A673 (cell line): ENCODE data around the gene MYL12B. TPM values are rescaled to one million over a fixed set of nuclear protein-coding genes. Genes with fewer than 3 reads are reported as not detected.
A peak's percentile ranks its signal among the peaks of the same experiment; 100 is the strongest.

ENCODE experiments used
- BruUV-seq: library from RNA; stranded (reverse); fragments of 400-500 nt; replicated peaks from 2 replicates; lab custom pipeline; 2021; lab: Mats Ljungman, UMichigan
- CTCF ChIA-PET: fragments of 300-600 bp; sonication (Branson Sonifier 250); formaldehyde crosslinking; loops from one replicate; lab custom pipeline; 2022; ENCODE audit warnings: antibody characterized with exemption; lab: Charles Lee
- POLR2A ChIA-PET: fragments of 300-600 bp; sonication (Branson Sonifier 250); formaldehyde crosslinking; loops from one replicate; lab custom pipeline; 2022; ENCODE audit warnings: antibody characterized with exemption; ENCODE audit not compliant: low non-redundant PET; lab: Charles Lee
- DNase-seq: peaks from one replicate; pipeline ENCODE4 v3.0.0-alpha.2; 2015; ENCODE audit warnings: low spot score
- H3K27ac ChIP-seq: fragments of 200-600 bp; sonication (generic); 2 replicates; pipeline ENCODE4 v1.5.1; 2016; ENCODE audit warnings: mixed run types, low read depth, mild to moderate bottlenecking, mixed read lengths, antibody characterized with exemption, low read length; ENCODE audit not compliant: poor library complexity, severe bottlenecking
- H3K27me3 ChIP-seq: fragments of 200-600 bp; sonication (generic); replicated peaks from 2 replicates; pipeline ENCODE4 v1.6.1; 2017; ENCODE audit warnings: mixed run types, low read depth, mild to moderate bottlenecking, mixed read lengths, antibody characterized with exemption, low read length; ENCODE audit not compliant: insufficient read depth, poor library complexity
- H3K36me3 ChIP-seq: fragments of 200-600 bp; sonication (generic); 2 replicates; pipeline ENCODE4 v1.6.1; 2016; ENCODE audit warnings: mixed run types, mild to moderate bottlenecking, mixed read lengths, antibody characterized with exemption, low read length; ENCODE audit not compliant: insufficient read depth, poor library complexity, severe bottlenecking
- H3K4me1 ChIP-seq: fragments of 200-600 bp; sonication (generic); 2 replicates; pipeline ENCODE4 v1.6.1; 2017; ENCODE audit warnings: mixed run types, mild to moderate bottlenecking, mixed read lengths, antibody characterized with exemption, low read length; ENCODE audit not compliant: insufficient read depth, poor library complexity, severe bottlenecking
- H3K4me3 ChIP-seq: fragments of 200-600 bp; sonication (generic); 2 replicates; pipeline ENCODE4 v1.5.1; 2016; ENCODE audit warnings: low read depth, mixed run types, mild to moderate bottlenecking, mixed read lengths, low read length; ENCODE audit not compliant: poor library complexity, severe bottlenecking
- H3K9me3 ChIP-seq: fragments of 200-600 bp; sonication (generic); 2 replicates; pipeline ENCODE4 v1.6.1; 2016; ENCODE audit warnings: mixed run types, low read depth, mild to moderate bottlenecking, mixed read lengths, antibody characterized with exemption, low read length; ENCODE audit not compliant: poor library complexity, severe bottlenecking
- EZH2 ChIP-seq: fragments of 200-600 bp; sonication (generic); IDR thresholded peaks from 2 replicates; pipeline ENCODE4 v1.6.1; 2017; ENCODE audit warnings: borderline replicate concordance, low read depth, mild to moderate bottlenecking, mixed read lengths, antibody characterized with exemption, low read length; ENCODE audit not compliant: poor library complexity, severe bottlenecking
- intact Hi-C: fragments of 100-400 bp; cut with micrococcal nuclease; formaldehyde crosslinking; loops from one replicate; pipeline ENCODE4 v1.10.0; 2022; ENCODE audit not compliant: unreplicated experiment
- total RNA-seq: library from RNA; stranded (reverse); gene quantifications from 2 replicates; pipeline ENCODE4 v1.2.3, GENCODE V29; 2021
- TF ChIP-seq, protein P1 (sequence below): fragments of 300-800, 200-600 bp; sonication (generic); conservative IDR thresholded peaks from 2 replicates; pipeline ENCODE4 v1.5.1; 2017; ENCODE audit warnings: low read depth, mild to moderate bottlenecking, antibody characterized with exemption, low read length, moderate library complexity, mixed read lengths

The MYL12B gene
- total RNA-seq, 1 experiment from 2014 or later, result 389 TPM

DNA sequence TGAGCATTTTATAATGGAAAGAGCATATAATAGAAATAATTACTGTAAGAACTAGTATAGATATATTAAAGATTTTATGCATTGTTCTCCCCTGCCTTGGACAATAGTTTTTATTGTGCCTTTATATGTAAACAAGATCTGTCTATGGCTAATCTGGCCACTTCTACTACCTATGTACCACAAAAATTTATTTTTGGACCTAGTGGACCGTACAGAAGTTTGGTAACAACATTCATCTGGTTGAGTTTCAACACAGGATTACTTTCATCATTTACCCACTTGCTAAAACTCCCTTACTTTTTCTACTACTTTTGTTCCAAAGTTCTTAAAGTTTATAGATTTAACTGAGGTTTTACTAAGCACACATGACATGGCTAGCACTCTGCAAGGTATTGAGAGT is 28.9 kb upstream of the MYL12B start:
- Histone ChIP-seq H3K36me3 (no peaks in the 10 kb centered on the region), H3K27me3 (no peaks in the 10 kb centered on the region), H3K4me3 (no peak overlapping the region), H3K27ac (no peak overlapping the region), H3K9me3 (no peaks in the 10 kb centered on the region), H3K4me1 (peaks cover 5% of the 10 kb centered on the region)
- no TSS peak for BruUV-seq
- ChIA-PET POLR2A (no interaction called here), CTCF (no interaction called here)
- TF ChIP-seq EZH2, result no peak
- TF ChIP-seq, protein P1, sequence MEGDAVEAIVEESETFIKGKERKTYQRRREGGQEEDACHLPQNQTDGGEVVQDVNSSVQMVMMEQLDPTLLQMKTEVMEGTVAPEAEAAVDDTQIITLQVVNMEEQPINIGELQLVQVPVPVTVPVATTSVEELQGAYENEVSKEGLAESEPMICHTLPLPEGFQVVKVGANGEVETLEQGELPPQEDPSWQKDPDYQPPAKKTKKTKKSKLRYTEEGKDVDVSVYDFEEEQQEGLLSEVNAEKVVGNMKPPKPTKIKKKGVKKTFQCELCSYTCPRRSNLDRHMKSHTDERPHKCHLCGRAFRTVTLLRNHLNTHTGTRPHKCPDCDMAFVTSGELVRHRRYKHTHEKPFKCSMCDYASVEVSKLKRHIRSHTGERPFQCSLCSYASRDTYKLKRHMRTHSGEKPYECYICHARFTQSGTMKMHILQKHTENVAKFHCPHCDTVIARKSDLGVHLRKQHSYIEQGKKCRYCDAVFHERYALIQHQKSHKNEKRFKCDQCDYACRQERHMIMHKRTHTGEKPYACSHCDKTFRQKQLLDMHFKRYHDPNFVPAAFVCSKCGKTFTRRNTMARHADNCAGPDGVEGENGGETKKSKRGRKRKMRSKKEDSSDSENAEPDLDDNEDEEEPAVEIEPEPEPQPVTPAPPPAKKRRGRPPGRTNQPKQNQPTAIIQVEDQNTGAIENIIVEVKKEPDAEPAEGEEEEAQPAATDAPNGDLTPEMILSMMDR, result no peak
- intact Hi-C loops, result no loop called here
- DNase-seq, result no peak

- TF ChIP-seq, protein P1, result no peak
- TF ChIP-seq EZH2, result no peak
- no peaks in the 10 kb centered on the region for H3K27me3 ChIP-seq
- ChIA-PET CTCF (no interaction called here), POLR2A (no interaction called here)
- no TSS peak for BruUV-seq
- H3K27ac ChIP-seq, result no peak overlapping the region
- intact Hi-C loops, result no loop called here
- peaks cover 5% of the 10 kb centered on the region for H3K4me1 ChIP-seq
- H3K4me3 ChIP-seq, result no peak overlapping the region
- no peaks in the 10 kb centered on the region for H3K9me3 ChIP-seq
- DNase-seq, result no peak
- H3K36me3 ChIP-seq, result no peaks in the 10 kb centered on the region
These were observed 28.3 kb upstream of the MYL12B start for GRCh38 chr18:3233433-3234168.

DNA sequence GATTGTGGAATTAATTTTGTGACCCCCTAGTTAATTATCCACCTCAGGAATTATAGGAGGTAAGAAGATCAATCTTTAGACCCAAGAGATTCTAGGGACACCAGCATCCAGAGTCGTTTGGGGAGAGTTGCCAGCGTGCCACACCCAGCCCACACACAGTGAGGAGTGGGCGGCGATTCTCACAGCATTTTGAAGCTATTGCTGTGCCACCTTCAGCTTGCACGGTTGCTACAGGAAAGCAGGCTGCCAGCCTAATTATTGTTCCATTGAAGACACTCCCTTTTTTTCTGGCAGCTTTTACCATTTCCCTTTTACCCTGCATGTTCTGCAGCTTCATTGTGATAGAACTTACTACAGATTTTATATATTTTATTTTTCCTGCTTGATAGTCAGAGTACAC is 27.5 kb upstream of the MYL12B start:
- intact Hi-C loops, result no loop called here
- POLR2A ChIA-PET, result no interaction called here

More for the DNA sequence above, 27.5 kb upstream of the MYL12B start:
- Histone ChIP-seq H3K4me1 (peaks cover 5% of the 10 kb centered on the region), H3K36me3 (no peaks in the 10 kb centered on the region), H3K27me3 (no peaks in the 10 kb centered on the region), H3K27ac (no peak overlapping the region), H3K9me3 (no peaks in the 10 kb centered on the region), H3K4me3 (no peak overlapping the region)
- CTCF ChIA-PET, result no interaction called here
- DNase-seq, result peak; percentile 25
- TF ChIP-seq, protein P1, result no peak
- TF ChIP-seq EZH2, result no peak
- no TSS peak for BruUV-seq
